WTC11 (cell line): Measurements from ENCODE around the gene COL10A1. TPM values are rescaled to one million over a fixed set of nuclear protein-coding genes. Genes with fewer than 3 reads are reported as not detected.

Experiments used
- ATAC-seq: fragments of 200-7000 bp; cut with Tn5 transposase; 2 replicates; pipeline ENCODE4 v1.10.0; 2021; ENCODE audit warnings: mild to moderate bottlenecking, moderate library complexity
- CTCF ChIA-PET: fragments of 300-600 bp; sonication (Branson Sonifier 250); formaldehyde crosslinking; loops from one replicate; lab custom pipeline; 2021; ENCODE audit warnings: antibody characterized with exemption; lab: Charles Lee
- POLR2A ChIA-PET: fragments of 350-600 bp; sonication (Branson Sonifier 250); formaldehyde crosslinking; loops from one replicate; lab custom pipeline; 2021; ENCODE audit warnings: antibody characterized with exemption; lab: Charles Lee
- DNase-seq: peaks from one replicate; pipeline ENCODE4 v3.0.0; 2021; ENCODE audit warnings: low spot score
- H3K27ac Mint-ChIP-seq: 2 replicates; pipeline ENCODE4 v1.8.0; 2021; ENCODE audit warnings: mixed read lengths
- H3K27me3 Mint-ChIP-seq: 2 replicates; pipeline ENCODE4 v1.8.0; 2021; ENCODE audit warnings: low read depth, mild to moderate bottlenecking, moderate library complexity, mixed read lengths
- H3K36me3 Mint-ChIP-seq: 2 replicates; pipeline ENCODE4 v1.8.0; 2021; ENCODE audit warnings: mixed read lengths
- H3K4me1 Mint-ChIP-seq: 2 replicates; pipeline ENCODE4 v1.8.0; 2022; ENCODE audit warnings: mixed read lengths
- H3K4me3 Mint-ChIP-seq: 2 replicates; pipeline ENCODE4 v1.8.0; 2021; ENCODE audit warnings: mild to moderate bottlenecking, moderate library complexity, mixed read lengths
- H3K9me3 Mint-ChIP-seq: 2 replicates; pipeline ENCODE4 v1.8.0; 2021; ENCODE audit warnings: mixed read lengths
- CREM ChIP-seq: sonication (generic); formaldehyde crosslinking; IDR thresholded peaks from 2 replicates; pipeline ENCODE4 v1.8.1; 2022; ENCODE audit warnings: mild to moderate bottlenecking, missing genetic modification reagents, moderate library complexity
- ESRRA ChIP-seq: sonication (generic); formaldehyde crosslinking; IDR thresholded peaks from 2 replicates; pipeline ENCODE4 v1.8.1; 2022; ENCODE audit warnings: mild to moderate bottlenecking, missing genetic modification reagents, borderline replicate concordance
- FOXP1 ChIP-seq: sonication (generic); formaldehyde crosslinking; IDR thresholded peaks from 2 replicates; pipeline ENCODE4 v1.8.0; 2022; ENCODE audit warnings: missing genetic modification reagents, mild to moderate bottlenecking, moderate library complexity, borderline replicate concordance
- NFE2L1 ChIP-seq: sonication (generic); formaldehyde crosslinking; IDR thresholded peaks from 2 replicates; pipeline ENCODE4 v1.8.1; 2023; ENCODE audit warnings: missing genetic modification reagents
- NR1H2 ChIP-seq: sonication (generic); formaldehyde crosslinking; IDR thresholded peaks from 2 replicates; pipeline ENCODE4 v1.9.0; 2021; ENCODE audit warnings: mild to moderate bottlenecking, moderate library complexity, missing genetic modification reagents
- NR2C2 ChIP-seq: sonication (generic); formaldehyde crosslinking; IDR thresholded peaks from 2 replicates; pipeline ENCODE4 v1.8.0; 2022; ENCODE audit warnings: mild to moderate bottlenecking, missing genetic modification reagents
- OVOL2 ChIP-seq: fragments of 250-450 bp; sonication (Bioruptor Pico); IDR thresholded peaks from 2 replicates; pipeline ENCODE4 v1.9.0; 2021; ENCODE audit warnings: mild to moderate bottlenecking, borderline replicate concordance
- PRRX2 ChIP-seq: fragments of 250-450 bp; sonication (Bioruptor Pico); IDR thresholded peaks from 2 replicates; pipeline ENCODE4 v1.8.0; 2021; ENCODE audit warnings: mild to moderate bottlenecking
- RELA ChIP-seq: sonication (generic); formaldehyde crosslinking; IDR thresholded peaks from 2 replicates; pipeline ENCODE4 v1.8.1; 2022; ENCODE audit warnings: missing genetic modification reagents, mild to moderate bottlenecking, borderline replicate concordance
- ZBTB21 ChIP-seq: sonication (generic); formaldehyde crosslinking; IDR thresholded peaks from 2 replicates; pipeline ENCODE4 v1.8.1; 2023; ENCODE audit warnings: mild to moderate bottlenecking, missing genetic modification reagents, borderline replicate concordance
- ZNF121 ChIP-seq: sonication (generic); formaldehyde crosslinking; IDR thresholded peaks from 2 replicates; pipeline ENCODE4 v1.8.0; 2023; ENCODE audit warnings: missing genetic modification reagents
- ZNF396 ChIP-seq: fragments of 250-450 bp; sonication (Bioruptor Pico); IDR thresholded peaks from 2 replicates; pipeline ENCODE4 v1.8.0; 2021; ENCODE audit warnings: mild to moderate bottlenecking, moderate library complexity, borderline replicate concordance
- ZNF423 ChIP-seq: fragments of 250-450 bp; sonication (Bioruptor Pico); IDR thresholded peaks from 2 replicates; pipeline ENCODE4 v2.1.2; 2022; ENCODE audit warnings: mild to moderate bottlenecking, moderate library complexity
- total RNA-seq: library from RNA; stranded (reverse); gene quantifications from 3 replicates; pipeline ENCODE4 v1.2.3, GENCODE V29; 2021
- TF ChIP-seq, protein P1 (sequence below): sonication (generic); formaldehyde crosslinking; IDR thresholded peaks from 2 replicates; pipeline ENCODE4 v1.8.1; 2022; ENCODE audit warnings: missing genetic modification reagents, borderline replicate concordance
- TF ChIP-seq, protein P2 (sequence below): sonication (generic); formaldehyde crosslinking; IDR thresholded peaks from 2 replicates; pipeline ENCODE4 v1.8.1; 2022; ENCODE audit warnings: mild to moderate bottlenecking, moderate library complexity, missing genetic modification reagents
- TF ChIP-seq, protein P3 (sequence below): sonication (generic); formaldehyde crosslinking; IDR thresholded peaks from 2 replicates; pipeline ENCODE4 v1.8.1; 2023; ENCODE audit warnings: mild to moderate bottlenecking, missing genetic modification reagents
- TF ChIP-seq, protein P4 (sequence below): sonication (generic); formaldehyde crosslinking; IDR thresholded peaks from 2 replicates; pipeline ENCODE4 v1.8.0; 2022; ENCODE audit warnings: mild to moderate bottlenecking, missing genetic modification reagents
- TF ChIP-seq, protein P5 (sequence below): sonication (generic); formaldehyde crosslinking; IDR thresholded peaks from 2 replicates; pipeline ENCODE4 v1.8.0; 2023; ENCODE audit warnings: mild to moderate bottlenecking, missing genetic modification reagents

Gene COL10A1
- total RNA-seq, 1 experiment from 2014 or later: not detected

DNA sequence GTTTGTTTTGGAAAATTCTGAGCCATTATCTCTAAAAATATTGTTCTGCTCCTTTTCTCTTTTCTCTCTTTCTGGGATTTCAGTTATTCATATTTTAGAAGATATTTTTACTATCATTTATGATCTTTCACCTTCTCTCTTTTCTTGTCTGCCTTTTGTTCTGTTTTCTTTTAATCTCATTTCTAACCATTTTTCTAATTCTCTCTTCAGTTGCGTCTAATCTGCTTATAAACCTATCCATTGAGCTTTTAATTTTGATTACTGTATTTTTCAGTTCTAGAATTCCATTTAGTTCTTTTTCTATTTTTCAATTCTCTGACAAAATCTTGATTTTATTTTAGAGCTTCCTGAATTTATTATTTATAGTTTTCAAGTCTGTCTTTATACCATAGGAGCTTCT, 42.2 kb upstream of the COL10A1 start:
- H3K36me3 Mint-ChIP-seq: peaks cover 2% of the 10 kb centered on the region; the same call in 1 of the 2 replicates
- H3K27me3 Mint-ChIP-seq: no peaks in the 10 kb centered on the region
- POLR2A ChIA-PET: no interaction called here
- DNase-seq: no peak
- H3K9me3 Mint-ChIP-seq: peaks cover 11% of the 10 kb centered on the region
- TF ChIP-seq ZNF396 (CRISPR knock-in tag): no peak
- no peak for TF ChIP-seq NFE2L1
- TF ChIP-seq, protein P1, sequence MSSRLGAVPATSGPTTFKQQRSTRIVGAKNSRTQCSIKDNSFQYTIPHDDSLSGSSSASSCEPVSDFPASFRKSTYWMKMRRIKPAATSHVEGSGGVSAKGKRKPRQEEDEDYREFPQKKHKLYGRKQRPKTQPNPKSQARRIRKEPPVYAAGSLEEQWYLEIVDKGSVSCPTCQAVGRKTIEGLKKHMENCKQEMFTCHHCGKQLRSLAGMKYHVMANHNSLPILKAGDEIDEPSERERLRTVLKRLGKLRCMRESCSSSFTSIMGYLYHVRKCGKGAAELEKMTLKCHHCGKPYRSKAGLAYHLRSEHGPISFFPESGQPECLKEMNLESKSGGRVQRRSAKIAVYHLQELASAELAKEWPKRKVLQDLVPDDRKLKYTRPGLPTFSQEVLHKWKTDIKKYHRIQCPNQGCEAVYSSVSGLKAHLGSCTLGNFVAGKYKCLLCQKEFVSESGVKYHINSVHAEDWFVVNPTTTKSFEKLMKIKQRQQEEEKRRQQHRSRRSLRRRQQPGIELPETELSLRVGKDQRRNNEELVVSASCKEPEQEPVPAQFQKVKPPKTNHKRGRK (CRISPR knock-in tag): no peak
- no peak for TF ChIP-seq ZNF121
- no peak for TF ChIP-seq NR1H2
- TF ChIP-seq, protein P2, sequence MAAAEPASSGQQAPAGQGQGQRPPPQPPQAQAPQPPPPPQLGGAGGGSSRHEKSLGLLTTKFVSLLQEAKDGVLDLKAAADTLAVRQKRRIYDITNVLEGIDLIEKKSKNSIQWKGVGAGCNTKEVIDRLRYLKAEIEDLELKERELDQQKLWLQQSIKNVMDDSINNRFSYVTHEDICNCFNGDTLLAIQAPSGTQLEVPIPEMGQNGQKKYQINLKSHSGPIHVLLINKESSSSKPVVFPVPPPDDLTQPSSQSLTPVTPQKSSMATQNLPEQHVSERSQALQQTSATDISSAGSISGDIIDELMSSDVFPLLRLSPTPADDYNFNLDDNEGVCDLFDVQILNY (CRISPR knock-in tag): no peak
- no peak for TF ChIP-seq ZBTB21 (CRISPR knock-in tag)
- TF ChIP-seq ESRRA (CRISPR knock-in tag): no peak
- TF ChIP-seq PRRX2 (CRISPR knock-in tag): no peak
- no peak for TF ChIP-seq NR2C2 (CRISPR knock-in tag)
- TF ChIP-seq ZNF423: no peak
- no peak for ATAC-seq
- no peak overlapping the region for H3K27ac Mint-ChIP-seq
- CTCF ChIA-PET: no interaction called here
- no peak overlapping the region for H3K4me3 Mint-ChIP-seq
- no peaks in the 10 kb centered on the region; the same call in 1 of the 2 replicates for H3K4me1 Mint-ChIP-seq

DNA sequence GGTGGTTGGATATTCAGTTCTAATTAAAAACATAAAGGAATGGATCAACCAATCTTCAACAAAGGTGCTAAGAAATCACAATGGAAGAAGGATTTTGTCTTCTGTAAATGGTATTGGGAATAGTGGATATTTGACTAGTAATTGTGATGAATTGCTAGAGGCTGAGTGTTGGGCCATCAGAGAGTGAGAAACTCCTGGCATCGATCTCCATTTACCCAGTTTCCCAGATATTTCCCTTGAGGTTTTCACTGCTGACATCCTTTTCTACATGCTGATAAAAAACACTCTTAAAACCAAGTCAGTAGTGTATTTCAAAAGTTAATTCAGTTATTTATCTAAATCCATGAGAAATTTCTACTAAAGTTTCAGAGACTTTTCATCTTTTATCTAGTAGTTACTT, 40.4 kb upstream of the COL10A1 start:
- POLR2A ChIA-PET: no interaction called here

More for the DNA sequence above, 40.4 kb upstream of the COL10A1 start:
- H3K27ac Mint-ChIP-seq: no peak overlapping the region
- DNase-seq (no peak), ATAC-seq (no peak)
- no peaks in the 10 kb centered on the region; the same call in 1 of the 2 replicates for H3K4me1 Mint-ChIP-seq
- H3K4me3 Mint-ChIP-seq: no peak overlapping the region
- H3K27me3 Mint-ChIP-seq: no peaks in the 10 kb centered on the region
- CTCF ChIA-PET: no interaction called here
- no peak for TF ChIP-seq CREM (CRISPR knock-in tag)
- TF ChIP-seq FOXP1 (CRISPR knock-in tag): no peak
- TF ChIP-seq NR1H2: no peak
- TF ChIP-seq, protein P3, sequence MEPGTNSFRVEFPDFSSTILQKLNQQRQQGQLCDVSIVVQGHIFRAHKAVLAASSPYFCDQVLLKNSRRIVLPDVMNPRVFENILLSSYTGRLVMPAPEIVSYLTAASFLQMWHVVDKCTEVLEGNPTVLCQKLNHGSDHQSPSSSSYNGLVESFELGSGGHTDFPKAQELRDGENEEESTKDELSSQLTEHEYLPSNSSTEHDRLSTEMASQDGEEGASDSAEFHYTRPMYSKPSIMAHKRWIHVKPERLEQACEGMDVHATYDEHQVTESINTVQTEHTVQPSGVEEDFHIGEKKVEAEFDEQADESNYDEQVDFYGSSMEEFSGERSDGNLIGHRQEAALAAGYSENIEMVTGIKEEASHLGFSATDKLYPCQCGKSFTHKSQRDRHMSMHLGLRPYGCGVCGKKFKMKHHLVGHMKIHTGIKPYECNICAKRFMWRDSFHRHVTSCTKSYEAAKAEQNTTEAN (CRISPR knock-in tag): no peak
- TF ChIP-seq, protein P4, sequence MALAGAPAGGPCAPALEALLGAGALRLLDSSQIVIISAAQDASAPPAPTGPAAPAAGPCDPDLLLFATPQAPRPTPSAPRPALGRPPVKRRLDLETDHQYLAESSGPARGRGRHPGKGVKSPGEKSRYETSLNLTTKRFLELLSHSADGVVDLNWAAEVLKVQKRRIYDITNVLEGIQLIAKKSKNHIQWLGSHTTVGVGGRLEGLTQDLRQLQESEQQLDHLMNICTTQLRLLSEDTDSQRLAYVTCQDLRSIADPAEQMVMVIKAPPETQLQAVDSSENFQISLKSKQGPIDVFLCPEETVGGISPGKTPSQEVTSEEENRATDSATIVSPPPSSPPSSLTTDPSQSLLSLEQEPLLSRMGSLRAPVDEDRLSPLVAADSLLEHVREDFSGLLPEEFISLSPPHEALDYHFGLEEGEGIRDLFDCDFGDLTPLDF: no peak
- TF ChIP-seq OVOL2 (CRISPR knock-in tag): no peak
- TF ChIP-seq RELA (CRISPR knock-in tag): no peak
- TF ChIP-seq ZBTB21 (CRISPR knock-in tag): no peak
- TF ChIP-seq, protein P5, sequence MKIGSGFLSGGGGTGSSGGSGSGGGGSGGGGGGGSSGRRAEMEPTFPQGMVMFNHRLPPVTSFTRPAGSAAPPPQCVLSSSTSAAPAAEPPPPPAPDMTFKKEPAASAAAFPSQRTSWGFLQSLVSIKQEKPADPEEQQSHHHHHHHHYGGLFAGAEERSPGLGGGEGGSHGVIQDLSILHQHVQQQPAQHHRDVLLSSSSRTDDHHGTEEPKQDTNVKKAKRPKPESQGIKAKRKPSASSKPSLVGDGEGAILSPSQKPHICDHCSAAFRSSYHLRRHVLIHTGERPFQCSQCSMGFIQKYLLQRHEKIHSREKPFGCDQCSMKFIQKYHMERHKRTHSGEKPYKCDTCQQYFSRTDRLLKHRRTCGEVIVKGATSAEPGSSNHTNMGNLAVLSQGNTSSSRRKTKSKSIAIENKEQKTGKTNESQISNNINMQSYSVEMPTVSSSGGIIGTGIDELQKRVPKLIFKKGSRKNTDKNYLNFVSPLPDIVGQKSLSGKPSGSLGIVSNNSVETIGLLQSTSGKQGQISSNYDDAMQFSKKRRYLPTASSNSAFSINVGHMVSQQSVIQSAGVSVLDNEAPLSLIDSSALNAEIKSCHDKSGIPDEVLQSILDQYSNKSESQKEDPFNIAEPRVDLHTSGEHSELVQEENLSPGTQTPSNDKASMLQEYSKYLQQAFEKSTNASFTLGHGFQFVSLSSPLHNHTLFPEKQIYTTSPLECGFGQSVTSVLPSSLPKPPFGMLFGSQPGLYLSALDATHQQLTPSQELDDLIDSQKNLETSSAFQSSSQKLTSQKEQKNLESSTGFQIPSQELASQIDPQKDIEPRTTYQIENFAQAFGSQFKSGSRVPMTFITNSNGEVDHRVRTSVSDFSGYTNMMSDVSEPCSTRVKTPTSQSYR: no peak
- TF ChIP-seq, all 79 proteins: peak for 0
- Mint-ChIP-seq H3K36me3 (peaks cover 2% of the 10 kb centered on the region; the same call in 1 of the 2 replicates), H3K9me3 (peaks cover 11% of the 10 kb centered on the region)
